ENCODE results near the gene SPP1. TPM values are rescaled to one million over a fixed set of nuclear protein-coding genes. Genes with fewer than 3 reads are reported as not detected.
"Not testable (repeated sequence)": the region's sequence is repeated elsewhere in the genome, so short reads cannot be mapped to it uniquely, and the experiment has no call there.

SPP1 gene
- total RNA-seq, 2 experiments from 2014 or later = not detected

- H3K27ac ChIP-seq (ENCODE audit: low read depth in 1 of 2, low read length in 2 of 2) = no peak overlapping the region
- Mint-ChIP-seq H3K4me1 (ENCODE audit: low read depth) (no peaks in the 10 kb centered on the region), H3K36me3 (ENCODE audit: low read depth) (no peaks in the 10 kb centered on the region), H3K27me3 (no peaks in the 10 kb centered on the region), H3K9me3 (no peaks in the 10 kb centered on the region), H3K27ac (no peak overlapping the region), H3K4me3 (no peak overlapping the region)
- ChIA-PET POLR2A (no interaction called here), CTCF (no interaction called here)
- no peak for ATAC-seq (ENCODE audit: poor library complexity)
- no peaks in the 10 kb centered on the region for H3K4me1 ChIP-seq (ENCODE audit: insufficient read depth, low read length)
- TF ChIP-seq CTCF (IDR thresholded peaks at IDR 0.05) = no peak
- H3K4me3 ChIP-seq (ENCODE audit: low read length) = no peak overlapping the region
- intact Hi-C loops (cut with DNase I, micrococcal nuclease) = loop anchor here (1.0 kb wide), 1 partner anchor 12 kb away; no protein-coding TSS in a partner anchor
- H3K27me3 ChIP-seq (ENCODE audit: control insufficient read depth in 1 of 2, insufficient read depth in 2 of 2, low read length in 2 of 2) = no peaks in the 10 kb centered on the region
- DNase-seq = no peak
- H3K9me3 ChIP-seq (ENCODE audit: control insufficient read depth in 1 of 2, insufficient read depth in 1 of 2, low read length in 2 of 2) = no peaks in the 10 kb centered on the region
- no peaks in the 10 kb centered on the region for H3K36me3 ChIP-seq (ENCODE audit: insufficient read depth, low read length)
These were observed 36.8 kb upstream of the SPP1 start for GRCh38 chr4:87938746-87939145.

- no peak for TF ChIP-seq CTCF (IDR thresholded peaks at IDR 0.05)
- Mint-ChIP-seq H3K36me3 (ENCODE audit: low read depth) (no peaks in the 10 kb centered on the region), H3K4me1 (ENCODE audit: low read depth) (no peaks in the 10 kb centered on the region), H3K27me3 (no peaks in the 10 kb centered on the region), H3K27ac (no peak overlapping the region), H3K9me3 (no peaks in the 10 kb centered on the region), H3K4me3 (no peak overlapping the region)
- ChIA-PET POLR2A (no interaction called here), CTCF (no interaction called here)
- intact Hi-C loops (cut with DNase I, micrococcal nuclease) = loop anchor here in 1 of 2 experiments (1.0 kb wide), 1 partner anchor 14 kb away; no protein-coding TSS in a partner anchor
- H3K9me3 ChIP-seq (ENCODE audit: control insufficient read depth in 1 of 2, insufficient read depth in 1 of 2, low read length in 2 of 2) = no peaks in the 10 kb centered on the region
- no peaks in the 10 kb centered on the region for H3K4me1 ChIP-seq (ENCODE audit: insufficient read depth, low read length)
- H3K4me3 ChIP-seq (ENCODE audit: low read length) = no peak overlapping the region
- DNase-seq (no peak), ATAC-seq (ENCODE audit: poor library complexity) (no peak)
- H3K36me3 ChIP-seq (ENCODE audit: insufficient read depth, low read length) = no peaks in the 10 kb centered on the region
- no peaks in the 10 kb centered on the region for H3K27me3 ChIP-seq (ENCODE audit: control insufficient read depth in 1 of 2, insufficient read depth in 2 of 2, low read length in 2 of 2)
- H3K27ac ChIP-seq (ENCODE audit: low read depth in 1 of 2, low read length in 2 of 2) = no peak overlapping the region
These were observed 35.4 kb upstream of the SPP1 start for GRCh38 chr4:87939978-87940690.

GRCh38 chr4:87940809-87941208 is 34.7 kb upstream of the SPP1 start:
- H3K9me3 Mint-ChIP-seq; H3K27me3 ChIP-seq (ENCODE audit: control insufficient read depth in 1 of 2, insufficient read depth in 2 of 2, low read length in 2 of 2); POLR2A ChIA-PET; H3K27me3 Mint-ChIP-seq; H3K36me3 Mint-ChIP-seq (ENCODE audit: low read depth); ATAC-seq (ENCODE audit: poor library complexity); H3K4me1 Mint-ChIP-seq (ENCODE audit: low read depth); H3K9me3 ChIP-seq (ENCODE audit: control insufficient read depth in 1 of 2, insufficient read depth in 1 of 2, low read length in 2 of 2); H3K4me3 ChIP-seq (ENCODE audit: low read length); H3K27ac ChIP-seq (ENCODE audit: low read depth in 1 of 2, low read length in 2 of 2); DNase-seq; H3K36me3 ChIP-seq (ENCODE audit: insufficient read depth, low read length); H3K4me3 Mint-ChIP-seq; CTCF ChIA-PET; H3K27ac Mint-ChIP-seq; H3K4me1 ChIP-seq (ENCODE audit: insufficient read depth, low read length); intact Hi-C loops (cut with DNase I, micrococcal nuclease): not testable (repeated sequence)

Data from CD4-positive, alpha-beta T cell (primary cell).